Prostate gland (tissue), 2 donors: ENCODE data around the gene CEP72. TPM values are rescaled to one million over a fixed set of nuclear protein-coding genes. Genes with fewer than 3 reads are reported as not detected.
"Not testable (repeated sequence)": the region's sequence is repeated elsewhere in the genome, so short reads cannot be mapped to it uniquely, and the experiment has no call there.

ENCODE experiments used
- DNase-seq: peaks from one replicate; pipeline ENCODE4 v3.0.0-alpha.2; 2019; ENCODE audit warnings: low spot score
- H3K27ac ChIP-seq, 2 donors: fragments of 200-600 bp; sonication (generic); 2 replicates each; pipeline ENCODE4 v1.5.1; 2017 to 2019
- H3K27me3 ChIP-seq: fragments of 200-600 bp; sonication (generic); replicated peaks from 2 replicates; pipeline ENCODE4 v1.5.1; 2019; ENCODE audit not compliant: insufficient read depth
- H3K36me3 ChIP-seq, 2 donors: fragments of 200-600 bp; sonication (generic); 1 replicate in 1 of 2; 2 replicates in 1 of 2; pipeline versions ENCODE4 v1.5.1 to v1.8.1; 2017 to 2019
- H3K4me1 ChIP-seq: fragments of 200-600 bp; sonication (generic); replicated peaks from 2 replicates; pipeline ENCODE4 v1.5.1; 2019
- H3K4me3 ChIP-seq, 2 donors: fragments of 200-600 bp; sonication (generic); 2 replicates each; pipeline ENCODE4 v1.5.1; 2017 to 2019
- H3K9me3 ChIP-seq: fragments of 200-600 bp; sonication (generic); 2 replicates; pipeline ENCODE4 v1.5.1; 2017
- CTCF ChIP-seq, 4 experiments: fragments of 200-600 bp in 2 of 4; fragments of 450-650 bp in 2 of 4; sonication (generic) in 2 of 4; IDR thresholded peaks; 1 replicate in 3 of 4; 2 replicates in 1 of 4; pipeline ENCODE4 v1.5.1; 2016 to 2019; ENCODE audit warnings: antibody characterized with exemption in 4 of 4, mild to moderate bottlenecking in 2 of 4, moderate library complexity in 2 of 4
- POLR2A ChIP-seq: fragments of 450-650 bp; IDR thresholded peaks from one replicate; pipeline ENCODE4 v1.6.1; 2016; ENCODE audit warnings: antibody characterized with exemption, mild to moderate bottlenecking
- POLR2AphosphoS5 ChIP-seq: sonication (generic); formaldehyde crosslinking; IDR thresholded peaks from one replicate; pipeline ENCODE4 v1.6.1; 2017; ENCODE audit warnings: antibody characterized with exemption
- WGBS: methylation state at CpG from one replicate; pipeline ENCODE4 v1.1.5; 2018; 5-methylcytosine and 5-hydroxymethylcytosine counted together
- intact Hi-C: fragments of 100-400 bp; cut with DNase I; formaldehyde crosslinking; loops from one replicate; pipeline ENCODE4 v1.14.2; 2022
- total RNA-seq, 2 donors: library from RNA; depleted of rRNA; stranded (reverse); fragments of >200 nt; gene quantifications; one replicate each; pipeline ENCODE4 v1.1.0, GENCODE V29; 2016

Gene CEP72
- total RNA-seq, 2 donors from 2014 or later, result 6.4 to 12.8 TPM

GRCh38 chr5:675871-676698, 63.9 kb downstream of the CEP72 start:
- intact Hi-C loops, result no loop called here
- Histone ChIP-seq H3K4me3 (no peak overlapping the region), H3K27me3 (peaks cover 7% of the 10 kb centered on the region), H3K9me3 (no peaks in the 10 kb centered on the region), H3K27ac (no peak overlapping the region), H3K36me3 (no peaks in the 10 kb centered on the region), H3K4me1 (peaks cover 16% of the 10 kb centered on the region)
- no peak for DNase-seq
- TF ChIP-seq CTCF (IDR thresholded peaks at IDR 0.05) (no peak), POLR2AphosphoS5 (no peak), POLR2A (no peak)
- 73% methylated on average over 36 of the region's 36 CpGs for WGBS

GRCh38 chr5:676699-677076, 64.5 kb downstream of the CEP72 start:
- intact Hi-C loops, result no loop called here
- no peak for DNase-seq
- H3K27ac ChIP-seq, result no peak overlapping the region
- peaks cover 13% of the 10 kb centered on the region for H3K4me1 ChIP-seq
- H3K27me3 ChIP-seq, result peaks cover 7% of the 10 kb centered on the region
- WGBS, result 94% methylated on average over 48 of the region's 48 CpGs
- no peak overlapping the region for H3K4me3 ChIP-seq
- H3K9me3 ChIP-seq, result no peaks in the 10 kb centered on the region
- no peaks in the 10 kb centered on the region for H3K36me3 ChIP-seq
- TF ChIP-seq CTCF (IDR thresholded peaks at IDR 0.05), result no peak
- no peak for TF ChIP-seq POLR2AphosphoS5
- TF ChIP-seq POLR2A, result no peak

GRCh38 chr5:677131-678101, 65.3 kb downstream of the CEP72 start:
- intact Hi-C loops, result no loop called here
- H3K27ac ChIP-seq, result no peak overlapping the region
- 75% methylated on average over 34 of the region's 44 CpGs for WGBS
- TF ChIP-seq CTCF (IDR thresholded peaks at IDR 0.05), result no peak
- no peak for TF ChIP-seq POLR2AphosphoS5
- no peak for TF ChIP-seq POLR2A
- no peaks in the 10 kb centered on the region for H3K9me3 ChIP-seq
- H3K36me3 ChIP-seq, result no peaks in the 10 kb centered on the region
- no peak overlapping the region for H3K4me3 ChIP-seq
- peaks cover 6% of the 10 kb centered on the region for H3K4me1 ChIP-seq
- H3K27me3 ChIP-seq, result peaks cover 7% of the 10 kb centered on the region
- no peak for DNase-seq

- H3K4me1 ChIP-seq, H3K27me3 ChIP-seq, H3K9me3 ChIP-seq, DNase-seq, H3K4me3 ChIP-seq, intact Hi-C loops, H3K36me3 ChIP-seq, H3K27ac ChIP-seq: not testable (repeated sequence)
- WGBS, result 93% methylated on average over 13 of the region's 16 CpGs
Observed at GRCh38 chr5:678521-678920, 66.4 kb downstream of the CEP72 start.

- H3K4me3 ChIP-seq, H3K27me3 ChIP-seq, H3K27ac ChIP-seq, DNase-seq, H3K36me3 ChIP-seq, H3K4me1 ChIP-seq, intact Hi-C loops, H3K9me3 ChIP-seq: not testable (repeated sequence)
- 71% methylated on average over 13 of the region's 17 CpGs for WGBS
Observed at GRCh38 chr5:679166-679895, 67.2 kb downstream of the CEP72 start.

- H3K9me3 ChIP-seq, H3K36me3 ChIP-seq, H3K4me1 ChIP-seq, H3K27ac ChIP-seq, DNase-seq, intact Hi-C loops, H3K4me3 ChIP-seq, H3K27me3 ChIP-seq: not testable (repeated sequence)
- WGBS, result 78% methylated on average over 8 of the region's 32 CpGs
Observed at GRCh38 chr5:680118-680795, 68.1 kb downstream of the CEP72 start.

- H3K36me3 ChIP-seq, H3K4me1 ChIP-seq, H3K27ac ChIP-seq, H3K9me3 ChIP-seq, intact Hi-C loops, H3K27me3 ChIP-seq, H3K4me3 ChIP-seq, DNase-seq: not testable (repeated sequence)
- 75% methylated on average over 13 of the region's 13 CpGs for WGBS
Observed at GRCh38 chr5:680836-681235, 68.7 kb downstream of the CEP72 start.
